Neuronal stem cell (in vitro differentiated cells): ENCODE measurements around the gene MYORG. TPM values are rescaled to one million over a fixed set of nuclear protein-coding genes. Genes with fewer than 3 reads are reported as not detected.
A peak's percentile ranks its signal among the peaks of the same experiment; 100 is the strongest.

Source experiments
- DNase-seq: peaks from one replicate; pipeline ENCODE4 v3.0.0-alpha.2; 2013; ENCODE audit warnings: low spot score
- H2AFZ ChIP-seq: one replicate; pipeline ENCODE4 v1.6.1; 2013; ENCODE audit warnings: mild to moderate bottlenecking, low read length, inconsistent platforms
- H2AK5ac ChIP-seq: 2 replicates; pipeline ENCODE4 v1.6.1; 2013; ENCODE audit warnings: low read depth, mild to moderate bottlenecking, inconsistent platforms, low read length, moderate library complexity, mixed read lengths
- H2BK120ac ChIP-seq: 2 replicates; pipeline ENCODE4 v1.6.1; 2013; ENCODE audit warnings: low read depth, mild to moderate bottlenecking, inconsistent platforms, low read length, moderate library complexity, mixed read lengths
- H2BK12ac ChIP-seq: one replicate; pipeline ENCODE4 v1.6.1; 2013; ENCODE audit warnings: low read length, inconsistent platforms
- H2BK15ac ChIP-seq: 2 replicates; pipeline ENCODE4 v1.6.1; 2013; ENCODE audit warnings: mild to moderate bottlenecking, low read length, inconsistent platforms, mixed read lengths
- H2BK5ac ChIP-seq: one replicate; pipeline ENCODE4 v1.6.1; 2013; ENCODE audit warnings: inconsistent platforms, mild to moderate bottlenecking, low read length, moderate library complexity
- H3K14ac ChIP-seq: one replicate; pipeline ENCODE4 v1.6.1; 2013; ENCODE audit warnings: low read length, inconsistent platforms
- H3K18ac ChIP-seq: 2 replicates; pipeline ENCODE4 v1.6.1; 2013; ENCODE audit warnings: low read length, inconsistent platforms
- H3K23ac ChIP-seq: 2 replicates; pipeline ENCODE4 v1.6.1; 2013; ENCODE audit warnings: low read depth, mild to moderate bottlenecking, mixed read lengths, low read length, inconsistent platforms; ENCODE audit not compliant: poor library complexity
- H3K27ac ChIP-seq: replicated peaks from 3 replicates; pipeline ENCODE4 v1.5.1; 2013; ENCODE audit warnings: low read length, inconsistent platforms
- H3K27me3 ChIP-seq, 3 experiments: 2 replicates each; pipeline ENCODE4 v1.6.1; 2013; ENCODE audit warnings: low read length in 3 of 3, mild to moderate bottlenecking in 2 of 3, inconsistent platforms in 1 of 3, low read depth in 1 of 3, mixed read lengths in 1 of 3, moderate library complexity in 1 of 3; ENCODE audit not compliant: control insufficient read depth in 3 of 3, insufficient read depth in 3 of 3
- H3K36me3 ChIP-seq, 2 donors: replicated peaks in 1 of 2; 2 replicates each; pipeline ENCODE4 v1.6.1; 2013; ENCODE audit warnings: low read length in 2 of 2; ENCODE audit not compliant: control insufficient read depth in 2 of 2, insufficient read depth in 2 of 2
- H3K4ac ChIP-seq: 2 replicates; pipeline ENCODE4 v1.6.1; 2013; ENCODE audit warnings: inconsistent platforms, mild to moderate bottlenecking, low read length, moderate library complexity
- H3K4me1 ChIP-seq, 2 donors: 1 replicate in 1 of 2; 2 replicates in 1 of 2; pipeline ENCODE4 v1.6.1; 2013; ENCODE audit warnings: low read length in 2 of 2, low read depth in 1 of 2; ENCODE audit not compliant: control insufficient read depth in 2 of 2, insufficient read depth in 1 of 2
- H3K4me2 ChIP-seq: one replicate; pipeline ENCODE4 v1.6.1; 2013; ENCODE audit warnings: mild to moderate bottlenecking, low read length, inconsistent platforms; ENCODE audit not compliant: insufficient read depth, poor library complexity, severe bottlenecking
- H3K4me3 ChIP-seq, 2 donors: 2 replicates each; pipeline ENCODE4 v1.5.1; 2013; ENCODE audit warnings: low read length in 2 of 2, mild to moderate bottlenecking in 2 of 2, inconsistent platforms in 1 of 2, moderate library complexity in 1 of 2
- H3K79me1 ChIP-seq: one replicate; pipeline ENCODE4 v1.6.1; 2013; ENCODE audit warnings: low read depth, mild to moderate bottlenecking, inconsistent platforms, low read length, moderate library complexity
- H3K9ac ChIP-seq: one replicate; pipeline ENCODE4 v1.6.1; 2013; ENCODE audit warnings: mild to moderate bottlenecking, low read depth, low read length, inconsistent platforms; ENCODE audit not compliant: poor library complexity
- H3K9me3 ChIP-seq, 2 donors: replicated peaks in 1 of 2; 2 replicates each; pipeline versions ENCODE3 to v1.6.1; 2013; ENCODE audit warnings: low read length in 2 of 2, mild to moderate bottlenecking in 2 of 2, inconsistent platforms in 1 of 2, low read depth in 1 of 2, mixed read lengths in 1 of 2, moderate library complexity in 1 of 2; ENCODE audit not compliant: control insufficient read depth in 2 of 2, insufficient read depth in 1 of 2
- H4K8ac ChIP-seq: one replicate; pipeline ENCODE4 v1.6.1; 2013; ENCODE audit warnings: low read depth, mild to moderate bottlenecking, inconsistent platforms, low read length, moderate library complexity
- H4K91ac ChIP-seq: one replicate; pipeline ENCODE4 v1.6.1; 2013; ENCODE audit warnings: low read length, low read depth, mild to moderate bottlenecking, inconsistent platforms; ENCODE audit not compliant: poor library complexity
- WGBS, 2 donors: extraction: QIAGEN DNeasy Blood & Tissue Kit; methylation state at CpG; one replicate each; pipeline ENCODE4 v1.1.7; 2013; ENCODE audit warnings: missing lambda C conversion rate in 2 of 2, mixed read lengths in 1 of 2; ENCODE audit not compliant: insufficient read length in 2 of 2, insufficient replicate concordance in 1 of 2; ENCODE audit errors: extremely low coverage in 2 of 2; 5-methylcytosine and 5-hydroxymethylcytosine counted together
- small RNA-seq: library from polyadenylated mRNA; stranded (forward); fragments of <200 nt; extraction: miRNeasy Mini kit (QIAGEN cat#:217004); gene quantifications from one replicate; pipeline ENCODE3, GENCODE V24; 2013; ENCODE audit not compliant: insufficient read depth

The MYORG gene

GRCh38 chr9:34318163-34318790 lies 58.4 kb downstream of the MYORG start:
- Histone ChIP-seq H3K27ac (no peak overlapping the region), H3K4me1 (no peaks in the 10 kb centered on the region), H4K91ac (no peak overlapping the region), H3K4me3 (peak overlapping the region in 1 of 2 donors; percentile 40), H3K9ac (peak overlapping the region; percentile 44), H3K4ac (no peak overlapping the region), H3K36me3 (peaks cover 6 to 8% of the 10 kb centered on the region in 2 donors), H2BK5ac (no peak overlapping the region), H2BK12ac (peak overlapping the region; percentile 4), H3K4me2 (no peak overlapping the region), H3K18ac (no peak overlapping the region), H2BK120ac (no peak overlapping the region), H3K27me3 (no peaks in the 10 kb centered on the region), H2AK5ac (no peak overlapping the region), H3K79me1 (peaks cover 5% of the 10 kb centered on the region), H2BK15ac (no peak overlapping the region), H3K9me3 (no peaks in the 10 kb centered on the region), H4K8ac (peak overlapping the region; percentile 4), H2AFZ (no peak overlapping the region), H3K23ac (peak overlapping the region; percentile 20), H3K14ac (no peak overlapping the region)
- DNase-seq, result no peak
- no CpG with 5 or more reads among the region's 44 CpGs for WGBS, 2 donors

GRCh38 chr9:34317436-34317835 lies 59.3 kb downstream of the MYORG start:
- Histone ChIP-seq H3K4me3 (no peak overlapping the region), H3K18ac (no peak overlapping the region), H2AFZ (no peak overlapping the region), H2BK15ac (no peak overlapping the region), H4K91ac (no peak overlapping the region), H2BK5ac (no peak overlapping the region), H3K27ac (no peak overlapping the region), H3K27me3 (no peaks in the 10 kb centered on the region), H2BK120ac (no peak overlapping the region), H3K36me3 (peaks cover 6 to 8% of the 10 kb centered on the region in 2 donors), H3K4me1 (no peaks in the 10 kb centered on the region), H3K4ac (no peak overlapping the region), H3K79me1 (peaks cover 5% of the 10 kb centered on the region), H3K9me3 (no peaks in the 10 kb centered on the region), H2BK12ac (no peak overlapping the region), H4K8ac (no peak overlapping the region), H3K9ac (no peak overlapping the region), H3K14ac (no peak overlapping the region), H2AK5ac (no peak overlapping the region), H3K4me2 (no peak overlapping the region), H3K23ac (no peak overlapping the region)
- DNase-seq, result no peak
- no CpG with 5 or more reads among the region's 2 CpGs for WGBS, 2 donors

Small RNA genes within 50 kb of the gene (small RNA-seq; reads per million reads assigned to genes)
- gene RF00019, result not detected
